ENCODE data around the gene INF2.
A peak's percentile ranks its signal among the peaks of the same experiment; 100 is the strongest.
"Not testable (repeated sequence)": the region's sequence is repeated elsewhere in the genome, so short reads cannot be mapped to it uniquely, and the experiment has no call there.

The INF2 gene

DNA sequence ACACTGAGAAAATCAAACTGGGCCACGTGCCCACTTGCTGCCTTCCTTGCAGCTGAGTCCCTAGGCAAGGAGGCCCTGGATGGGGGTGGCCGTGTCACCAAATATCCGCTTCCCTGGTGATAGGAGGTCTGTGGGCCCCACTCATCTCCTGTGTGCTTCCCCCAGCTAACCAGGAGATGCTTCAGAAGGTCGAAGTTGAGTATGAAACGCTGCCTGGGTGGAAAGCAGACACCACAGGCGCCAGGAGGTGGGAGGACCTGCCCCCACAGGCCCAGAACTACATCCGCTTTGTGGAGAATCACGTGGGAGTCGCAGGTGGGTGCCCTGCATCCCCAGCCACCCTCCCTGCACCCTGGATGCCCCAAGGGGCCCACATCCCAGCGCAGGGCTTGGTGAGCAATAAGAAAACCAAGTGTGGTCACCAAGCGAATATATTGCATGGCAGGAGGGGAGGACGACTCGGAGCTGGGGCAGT is 56.7 kb downstream of the INF2 start:
- H3K4me3 Mint-ChIP-seq = no peak overlapping the region
- DNase-seq = no peak
- H3K27me3 Mint-ChIP-seq (ENCODE audit: low read depth, poor library complexity) = peaks cover 3% of the 10 kb centered on the region
- no peak for TF ChIP-seq CTCF (IDR thresholded peaks at IDR 0.05)
- no peak overlapping the region for H3K27ac Mint-ChIP-seq
- H3K4me1 Mint-ChIP-seq = peaks cover 42% of the 10 kb centered on the region
- peaks cover 13% of the 10 kb centered on the region for H3K36me3 Mint-ChIP-seq (ENCODE audit: low read depth)
- H3K9me3 Mint-ChIP-seq = peaks cover 19% of the 10 kb centered on the region

DNA sequence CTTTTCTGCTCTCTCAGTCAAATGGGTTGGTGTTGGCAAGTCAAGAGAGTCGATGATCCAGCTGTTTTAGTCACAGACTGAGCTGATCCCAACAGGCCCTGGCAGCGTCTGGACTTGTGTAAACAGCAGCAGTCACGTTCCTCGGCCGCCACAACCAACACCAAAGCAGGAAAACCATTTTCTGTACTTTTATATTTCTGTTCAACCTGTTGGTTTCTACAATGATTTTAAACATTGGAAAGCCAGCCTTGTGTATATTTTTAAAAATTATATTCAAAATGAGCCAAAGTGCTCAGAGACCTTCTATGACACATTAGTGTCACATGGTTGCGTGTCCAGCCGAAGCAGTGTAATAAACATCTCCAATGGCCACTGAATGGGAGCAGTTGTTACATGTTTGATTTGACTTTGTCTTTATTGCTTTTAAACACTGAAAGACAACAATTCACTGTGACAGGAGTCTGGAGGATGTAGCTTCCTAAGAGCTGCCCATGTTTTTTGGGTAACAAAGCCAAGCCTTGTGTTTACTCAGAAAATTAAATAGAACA is 57.6 kb downstream of the INF2 start:
- H3K9me3 Mint-ChIP-seq = peaks cover 20% of the 10 kb centered on the region
- no peak overlapping the region for H3K4me3 Mint-ChIP-seq
- H3K4me1 Mint-ChIP-seq = peaks cover 42% of the 10 kb centered on the region
- H3K27ac Mint-ChIP-seq = peak overlapping the region; percentile 39
- peaks cover 13% of the 10 kb centered on the region for H3K36me3 Mint-ChIP-seq (ENCODE audit: low read depth)
- TF ChIP-seq CTCF (IDR thresholded peaks at IDR 0.05) = no peak
- peaks cover 3% of the 10 kb centered on the region for H3K27me3 Mint-ChIP-seq (ENCODE audit: low read depth, poor library complexity)
- DNase-seq = no peak

- peaks cover 13% of the 10 kb centered on the region for H3K36me3 Mint-ChIP-seq (ENCODE audit: low read depth)
- H3K4me1 Mint-ChIP-seq = peaks cover 42% of the 10 kb centered on the region
- H3K4me3 Mint-ChIP-seq = no peak overlapping the region
- peaks cover 5% of the 10 kb centered on the region for H3K27me3 Mint-ChIP-seq (ENCODE audit: low read depth, poor library complexity)
- no peak for DNase-seq
- H3K9me3 Mint-ChIP-seq = peaks cover 25% of the 10 kb centered on the region
- TF ChIP-seq CTCF (IDR thresholded peaks at IDR 0.05) = no peak
- no peak overlapping the region for H3K27ac Mint-ChIP-seq
These were observed 58.5 kb downstream of the INF2 start for GRCh38 chr14:104747876-104748275.

DNA sequence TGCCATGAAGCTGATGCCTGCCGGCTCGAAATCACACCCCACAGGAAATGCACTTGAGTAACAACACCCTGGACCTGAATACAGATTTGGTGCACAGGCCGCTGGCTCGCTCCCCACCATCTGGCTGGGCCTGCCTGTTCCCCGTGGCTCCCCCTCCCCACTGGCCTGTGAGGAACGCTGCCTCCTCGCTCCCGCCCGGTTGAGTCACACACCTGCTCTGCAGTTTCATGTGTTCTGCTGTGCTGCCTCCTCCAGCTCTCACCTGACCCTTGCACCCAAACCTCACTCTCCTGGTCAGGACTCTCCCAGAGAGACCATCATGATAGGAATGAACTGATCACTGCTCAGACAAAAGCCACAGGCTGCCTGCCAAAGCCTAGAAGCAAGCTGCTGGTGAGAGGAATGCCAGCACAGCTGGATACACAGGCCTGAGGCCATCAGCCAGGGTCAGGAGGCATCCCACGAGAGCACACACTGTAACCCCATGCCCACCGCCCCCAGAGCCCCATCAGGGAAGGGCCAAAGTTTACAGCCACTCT is 59.8 kb downstream of the INF2 start:
- no peak overlapping the region for H3K4me3 Mint-ChIP-seq
- peak overlapping the region; percentile 6 for H3K27ac Mint-ChIP-seq
- H3K9me3 Mint-ChIP-seq = peaks cover 25% of the 10 kb centered on the region
- DNase-seq = no peak
- peaks cover 7% of the 10 kb centered on the region for H3K27me3 Mint-ChIP-seq (ENCODE audit: low read depth, poor library complexity)
- H3K36me3 Mint-ChIP-seq (ENCODE audit: low read depth) = peaks cover 13% of the 10 kb centered on the region
- peaks cover 50% of the 10 kb centered on the region for H3K4me1 Mint-ChIP-seq
- TF ChIP-seq CTCF (IDR thresholded peaks at IDR 0.05) = no peak

DNA sequence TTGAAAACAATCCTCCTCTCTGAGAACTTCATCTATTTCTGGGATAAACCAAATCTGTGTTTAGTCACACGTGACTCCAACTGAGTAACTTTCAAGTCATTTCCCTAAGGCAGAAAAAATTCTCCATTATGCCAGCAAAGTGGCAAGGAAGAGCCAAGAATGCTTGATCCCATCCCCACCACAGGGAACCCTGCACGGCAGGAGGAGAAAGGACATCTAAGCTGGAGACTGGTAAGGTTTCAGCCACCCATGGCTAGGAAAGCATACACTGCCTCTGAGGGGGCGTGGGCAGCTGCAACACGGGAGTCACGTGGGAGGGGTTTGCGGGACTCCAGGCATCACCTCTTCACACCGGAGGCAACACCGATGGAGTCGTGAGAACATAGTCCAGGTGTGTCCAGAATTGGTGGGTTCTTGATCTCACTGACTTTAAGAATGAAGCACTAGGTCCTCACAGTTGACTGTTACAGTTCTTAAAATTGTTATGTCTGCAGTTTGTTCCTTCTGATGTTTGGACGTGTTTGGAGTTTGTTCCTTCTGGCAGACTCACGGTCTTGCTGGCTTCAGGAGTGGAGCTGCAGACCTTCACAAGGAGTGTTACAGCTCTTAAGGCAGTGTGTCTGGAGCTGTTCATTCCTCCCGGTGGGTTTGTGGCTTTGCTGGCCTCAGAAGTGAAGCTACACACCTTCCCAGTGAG is 60.8 kb downstream of the INF2 start:
- Mint-ChIP-seq H3K27me3 (ENCODE audit: low read depth, poor library complexity) (peaks cover 7% of the 10 kb centered on the region), H3K4me3 (peak overlapping the region; percentile 28), H3K9me3 (peaks cover 25% of the 10 kb centered on the region), H3K27ac (no peak overlapping the region), H3K36me3 (ENCODE audit: low read depth) (peaks cover 13% of the 10 kb centered on the region), H3K4me1 (peaks cover 60% of the 10 kb centered on the region)
- TF ChIP-seq CTCF (IDR thresholded peaks at IDR 0.05) = no peak
- DNase-seq = no peak

DNA sequence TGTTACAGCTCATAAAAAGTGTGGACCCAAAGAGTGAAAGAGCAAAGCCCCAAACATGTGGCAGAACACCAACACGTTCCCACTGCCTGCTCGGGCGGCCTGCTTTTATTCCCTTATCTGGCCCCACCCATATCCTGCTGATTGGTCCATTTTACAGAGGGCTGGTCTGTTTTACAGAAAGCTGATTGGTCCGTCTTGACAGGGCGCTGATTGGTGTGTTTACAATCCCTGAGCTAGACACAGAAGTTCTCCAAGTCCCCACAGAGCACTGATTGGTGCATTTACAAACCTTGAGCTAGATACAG is 61.3 kb downstream of the INF2 start:
- H3K27ac Mint-ChIP-seq; H3K27me3 Mint-ChIP-seq (ENCODE audit: low read depth, poor library complexity); DNase-seq: not testable (repeated sequence)
- H3K36me3 Mint-ChIP-seq (ENCODE audit: low read depth) = peaks cover 13% of the 10 kb centered on the region
- H3K9me3 Mint-ChIP-seq = peaks cover 25% of the 10 kb centered on the region
- peak overlapping the region; percentile 28 for H3K4me3 Mint-ChIP-seq
- peaks cover 57% of the 10 kb centered on the region for H3K4me1 Mint-ChIP-seq

Data from nephron progenitor cell (in vitro differentiated cells).